ENCODE data around the gene KCNJ16. TPM values are rescaled to one million over a fixed set of nuclear protein-coding genes. Genes with fewer than 3 reads are reported as not detected.

KCNJ16 gene
- total RNA-seq, 2 experiments from 2014 or later, result not detected

GRCh38 chr17:70078549-70078948 lies 3.5 kb downstream of the KCNJ16 start:
- H3K27me3 Mint-ChIP-seq, result peaks cover 2% of the 10 kb centered on the region
- POLR2A ChIA-PET, result no interaction called here

GRCh38 chr17:70078994-70079531 lies 4.0 kb downstream of the KCNJ16 start:
- DNase-seq (no peak), ATAC-seq (no peak)
- ChIA-PET POLR2A (no interaction called here), CTCF (no interaction called here)
- Mint-ChIP-seq H3K27ac (no peak overlapping the region), H3K4me1 (ENCODE audit: low read depth) (no peaks in the 10 kb centered on the region), H3K4me3 (no peak overlapping the region), H3K36me3 (ENCODE audit: low read depth) (no peaks in the 10 kb centered on the region), H3K9me3 (no peaks in the 10 kb centered on the region), H3K27me3 (peaks cover 2% of the 10 kb centered on the region)
- intact Hi-C loops (cut with micrococcal nuclease), result no loop called here
- no peak for TF ChIP-seq CTCF (IDR thresholded peaks at IDR 0.05)

More at GRCh38 chr17:70078549-70078948, 3.5 kb downstream of the KCNJ16 start:
- DNase-seq (no peak), ATAC-seq (no peak)
- CTCF ChIA-PET, result no interaction called here
- H3K36me3 Mint-ChIP-seq (ENCODE audit: low read depth), result no peaks in the 10 kb centered on the region
- TF ChIP-seq CTCF (IDR thresholded peaks at IDR 0.05), result no peak
- no peaks in the 10 kb centered on the region for H3K9me3 Mint-ChIP-seq
- no peaks in the 10 kb centered on the region for H3K4me1 Mint-ChIP-seq (ENCODE audit: low read depth)
- H3K27ac Mint-ChIP-seq, result no peak overlapping the region
- intact Hi-C loops (cut with micrococcal nuclease), result no loop called here
- no peak overlapping the region for H3K4me3 Mint-ChIP-seq

GRCh38 chr17:70080541-70081347 lies 5.7 kb downstream of the KCNJ16 start:
- CTCF ChIA-PET, result interaction anchor here (0.6 kb wide), 1 partner anchor 26 kb away, joined by 3 read pairs; no protein-coding TSS in a partner anchor
- no peak overlapping the region for H3K27ac Mint-ChIP-seq
- ATAC-seq, result no peak

GRCh38 chr17:70081885-70082284 lies 6.9 kb downstream of the KCNJ16 start:
- Mint-ChIP-seq H3K4me3 (no peak overlapping the region), H3K36me3 (ENCODE audit: low read depth) (no peaks in the 10 kb centered on the region), H3K27ac (no peak overlapping the region), H3K9me3 (no peaks in the 10 kb centered on the region), H3K27me3 (peaks cover 2% of the 10 kb centered on the region), H3K4me1 (ENCODE audit: low read depth) (no peaks in the 10 kb centered on the region)
- DNase-seq (no peak), ATAC-seq (no peak)
- ChIA-PET CTCF (no interaction called here), POLR2A (no interaction called here)
- no peak for TF ChIP-seq CTCF (IDR thresholded peaks at IDR 0.05)
- intact Hi-C loops (cut with micrococcal nuclease), result no loop called here

More at GRCh38 chr17:70080541-70081347, 5.7 kb downstream of the KCNJ16 start:
- intact Hi-C loops (cut with micrococcal nuclease), result no loop called here
- Mint-ChIP-seq H3K27me3 (peaks cover 2% of the 10 kb centered on the region), H3K4me3 (no peak overlapping the region), H3K9me3 (no peaks in the 10 kb centered on the region), H3K36me3 (ENCODE audit: low read depth) (no peaks in the 10 kb centered on the region), H3K4me1 (ENCODE audit: low read depth) (no peaks in the 10 kb centered on the region)
- POLR2A ChIA-PET, result no interaction called here
- TF ChIP-seq CTCF (IDR thresholded peaks at IDR 0.05), result no peak
- no peak for DNase-seq

GRCh38 chr17:70084476-70084875 lies 9.5 kb downstream of the KCNJ16 start:
- no peaks in the 10 kb centered on the region for H3K9me3 Mint-ChIP-seq
- H3K4me1 Mint-ChIP-seq (ENCODE audit: low read depth), result no peaks in the 10 kb centered on the region
- POLR2A ChIA-PET, result no interaction called here
- H3K4me3 Mint-ChIP-seq, result no peak overlapping the region
- no peaks in the 10 kb centered on the region for H3K36me3 Mint-ChIP-seq (ENCODE audit: low read depth)
- TF ChIP-seq CTCF (IDR thresholded peaks at IDR 0.05), result no peak
- intact Hi-C loops (cut with micrococcal nuclease), result no loop called here
- ATAC-seq, result no peak
- H3K27me3 Mint-ChIP-seq, result peaks cover 2% of the 10 kb centered on the region
- no peak for DNase-seq
- no peak overlapping the region for H3K27ac Mint-ChIP-seq
- CTCF ChIA-PET, result no interaction called here
